ENCODE data around the gene SLC6A8. TPM values are rescaled to one million over a fixed set of nuclear protein-coding genes. Genes with fewer than 3 reads are reported as not detected.

SLC6A8 gene
- total and polyA plus RNA-seq, 11 donors, result 113 to 241 (median 179) TPM

DNA sequence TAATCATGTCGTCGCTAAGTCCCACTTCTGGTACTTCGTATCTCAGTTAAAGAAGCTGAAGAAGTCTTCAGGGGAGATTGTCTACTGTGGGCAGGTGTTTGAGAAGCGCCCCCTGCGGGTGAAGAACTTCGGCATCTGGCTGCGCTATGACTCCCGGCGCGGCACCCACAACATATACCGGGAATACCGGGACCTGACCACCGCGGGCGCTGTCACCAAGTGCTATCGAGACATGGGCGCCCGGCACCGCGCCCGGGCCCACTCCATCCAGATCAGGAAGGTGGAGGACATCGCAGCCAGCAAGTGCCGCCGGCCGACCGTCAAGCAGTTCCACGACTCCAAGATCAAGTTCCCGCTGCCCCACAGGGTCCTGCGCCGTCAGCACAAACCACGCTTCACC is 25.5 kb upstream of the SLC6A8 start:
- intact Hi-C loops (cut with DNase I), result loop anchor here (5.0 to 10.0 kb wide), 6 partner anchors 47 to 717 kb away; no protein-coding TSS in a partner anchor
- H3K9me3 ChIP-seq, result no peaks in the 10 kb centered on the region
- WGBS, 4 donors, result 3 to 29% (median 11%) methylated on average over 26 to 31 of the region's 31 CpGs
- peaks cover 0 to 40% (median 5%) of the 10 kb centered on the region in 9 donors for H3K27me3 ChIP-seq
- peak overlapping the region in 1 of 12 donors; percentile 12 for H3K4me3 ChIP-seq
- no peak overlapping the region for H3K27ac ChIP-seq
- H3K4me1 ChIP-seq, result no peaks in the 10 kb centered on the region
- ATAC-seq (no peak), DNase-seq (peak in 1 of 5 donors; percentile 69)
- H3K36me3 ChIP-seq, result no peaks in the 10 kb centered on the region
- TF ChIP-seq POLR2A (IDR thresholded peaks at IDR 0.05), result no peak
- TF ChIP-seq, protein P1, sequence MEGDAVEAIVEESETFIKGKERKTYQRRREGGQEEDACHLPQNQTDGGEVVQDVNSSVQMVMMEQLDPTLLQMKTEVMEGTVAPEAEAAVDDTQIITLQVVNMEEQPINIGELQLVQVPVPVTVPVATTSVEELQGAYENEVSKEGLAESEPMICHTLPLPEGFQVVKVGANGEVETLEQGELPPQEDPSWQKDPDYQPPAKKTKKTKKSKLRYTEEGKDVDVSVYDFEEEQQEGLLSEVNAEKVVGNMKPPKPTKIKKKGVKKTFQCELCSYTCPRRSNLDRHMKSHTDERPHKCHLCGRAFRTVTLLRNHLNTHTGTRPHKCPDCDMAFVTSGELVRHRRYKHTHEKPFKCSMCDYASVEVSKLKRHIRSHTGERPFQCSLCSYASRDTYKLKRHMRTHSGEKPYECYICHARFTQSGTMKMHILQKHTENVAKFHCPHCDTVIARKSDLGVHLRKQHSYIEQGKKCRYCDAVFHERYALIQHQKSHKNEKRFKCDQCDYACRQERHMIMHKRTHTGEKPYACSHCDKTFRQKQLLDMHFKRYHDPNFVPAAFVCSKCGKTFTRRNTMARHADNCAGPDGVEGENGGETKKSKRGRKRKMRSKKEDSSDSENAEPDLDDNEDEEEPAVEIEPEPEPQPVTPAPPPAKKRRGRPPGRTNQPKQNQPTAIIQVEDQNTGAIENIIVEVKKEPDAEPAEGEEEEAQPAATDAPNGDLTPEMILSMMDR (IDR thresholded peaks at IDR 0.05), result peak in 11 of 12 donors; percentile 22 to 49 (median 36)

DNA sequence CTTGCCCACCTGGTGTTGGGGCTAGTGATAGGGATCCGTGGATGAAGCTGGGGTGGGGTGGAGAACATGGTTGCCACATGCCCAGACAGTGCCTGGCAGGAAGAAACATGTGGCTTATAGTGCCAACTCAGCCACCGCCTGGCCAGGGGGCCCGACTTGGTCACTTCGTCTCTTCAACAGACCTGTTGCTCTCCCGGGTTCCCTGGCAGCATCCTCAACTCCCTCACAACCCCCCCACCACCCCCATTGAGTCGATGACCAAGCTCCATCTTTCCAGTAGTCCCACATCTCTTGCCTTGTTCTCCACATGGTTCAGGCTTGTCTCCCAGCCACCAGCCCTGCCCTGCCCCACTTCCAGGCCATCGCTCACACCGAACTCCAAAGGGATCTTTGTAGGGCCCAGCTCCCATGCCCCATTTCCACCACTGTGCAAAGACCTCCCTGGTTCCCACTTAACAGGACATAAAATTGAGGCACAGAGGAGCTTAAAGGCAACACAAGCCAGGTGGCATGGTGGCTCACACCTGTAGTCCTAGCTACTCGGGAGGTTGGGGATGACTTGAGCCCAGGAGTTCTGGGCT is 21.9 kb upstream of the SLC6A8 start:
- no peak overlapping the region for H3K4me3 ChIP-seq
- DNase-seq, result no peak
- H3K27ac ChIP-seq, result no peak overlapping the region
- no peaks in the 10 kb centered on the region for H3K36me3 ChIP-seq
- TF ChIP-seq, protein P1 (IDR thresholded peaks at IDR 0.05), result no peak
- TF ChIP-seq POLR2A (IDR thresholded peaks at IDR 0.05), result no peak
- H3K9me3 ChIP-seq, result no peaks in the 10 kb centered on the region
- intact Hi-C loops (cut with DNase I), result loop anchor here (2.0 to 10.0 kb wide), 13 partner anchors 34 to 724 kb away; no protein-coding TSS in a partner anchor
- H3K27me3 ChIP-seq, result peaks cover 0 to 30% (median 6%) of the 10 kb centered on the region in 9 donors
- ATAC-seq, result no peak
- 69 to 76% (median 74%) methylated on average over 9 of the region's 9 CpGs for WGBS, 4 donors
- H3K4me1 ChIP-seq, result no peaks in the 10 kb centered on the region

DNA sequence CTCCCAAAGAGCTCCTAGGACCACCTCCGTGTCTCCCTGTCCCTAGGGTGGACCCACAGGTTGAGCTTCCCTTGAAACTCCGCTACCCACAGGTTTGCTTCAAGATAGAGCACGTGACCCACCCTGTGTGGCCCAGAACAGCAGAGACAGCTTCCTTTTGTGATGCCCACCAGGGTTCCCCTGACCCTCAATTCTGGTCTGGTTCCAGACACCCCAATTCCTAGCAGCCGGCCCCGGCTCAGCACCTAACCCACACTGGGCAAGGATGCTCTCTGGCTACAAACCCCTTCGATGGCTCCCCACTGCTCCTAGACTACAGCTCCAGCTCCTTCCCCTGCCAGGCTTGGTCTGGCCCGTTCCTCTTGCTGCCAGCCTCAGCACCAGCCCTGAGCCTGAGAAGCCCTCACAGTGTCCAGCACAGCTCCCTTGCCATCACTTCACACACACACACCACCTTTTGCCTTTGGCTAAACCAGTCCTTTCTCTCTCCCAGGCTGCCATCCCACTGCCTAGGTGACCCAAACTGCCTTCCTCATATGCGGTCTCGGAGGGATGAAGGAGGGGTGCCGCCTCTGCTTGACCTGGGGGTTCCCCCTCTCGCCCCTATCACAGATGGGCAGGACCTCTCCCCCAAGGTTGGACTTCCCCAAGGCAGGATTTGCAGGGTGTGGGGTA is 20.3 kb upstream of the SLC6A8 start:
- Histone ChIP-seq H3K4me1 (no peaks in the 10 kb centered on the region), H3K27ac (no peak overlapping the region), H3K4me3 (no peak overlapping the region), H3K27me3 (peaks cover 0 to 20% (median 5%) of the 10 kb centered on the region in 9 donors), H3K9me3 (no peaks in the 10 kb centered on the region), H3K36me3 (no peaks in the 10 kb centered on the region)
- intact Hi-C loops (cut with DNase I), result loop anchor here (2.0 to 10.0 kb wide), 13 partner anchors 35 to 725 kb away; no protein-coding TSS in a partner anchor
- 61 to 71% (median 65%) methylated on average over 9 to 11 of the region's 11 CpGs for WGBS, 4 donors
- DNase-seq (no peak), ATAC-seq (peak in 1 of 4 donors; percentile 6)
- TF ChIP-seq, protein P1 (IDR thresholded peaks at IDR 0.05), result no peak
- no peak for TF ChIP-seq POLR2A (IDR thresholded peaks at IDR 0.05)

DNA sequence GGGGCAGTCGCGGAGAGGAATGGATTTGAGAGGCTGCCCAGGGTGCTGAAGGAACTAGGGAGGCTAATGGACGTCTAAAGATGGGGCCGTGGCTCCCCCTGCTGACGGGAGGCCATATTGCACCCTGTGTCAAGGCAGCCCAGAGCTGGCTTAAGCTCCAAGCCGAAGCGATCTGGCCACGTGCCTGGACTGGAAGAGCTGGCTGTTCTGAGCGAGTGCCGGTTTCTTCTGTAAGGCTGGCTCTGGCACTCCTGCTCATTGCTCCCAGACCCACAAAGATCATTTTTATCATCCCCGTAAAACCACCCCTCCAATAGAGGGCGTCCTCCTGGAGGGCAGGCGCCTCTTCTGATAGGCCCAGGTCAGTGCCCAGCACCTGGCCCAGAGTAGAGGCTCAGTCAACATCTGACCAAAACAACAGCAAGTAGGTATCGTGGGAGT is 19.8 kb upstream of the SLC6A8 start:
- WGBS, 4 donors, result 22 to 46% (median 29%) methylated on average over 12 to 14 of the region's 14 CpGs
- Histone ChIP-seq H3K9me3 (no peaks in the 10 kb centered on the region), H3K4me1 (no peaks in the 10 kb centered on the region), H3K4me3 (no peak overlapping the region), H3K27me3 (peaks cover 0 to 22% (median 3%) of the 10 kb centered on the region in 9 donors), H3K36me3 (no peaks in the 10 kb centered on the region), H3K27ac (peak overlapping the region in 1 of 12 donors; percentile 73)
- ATAC-seq (peak; percentile 74 to 92 (median 88)), DNase-seq (peak; percentile 76 to 91 (median 85))
- intact Hi-C loops (cut with DNase I), result loop anchor here (2.0 to 10.0 kb wide), 16 partner anchors 36 to 726 kb away; no protein-coding TSS in a partner anchor
- TF ChIP-seq, protein P1 (IDR thresholded peaks at IDR 0.05), result peak; percentile 51 to 76 (median 70)
- no peak for TF ChIP-seq POLR2A (IDR thresholded peaks at IDR 0.05)

Data from heart left ventricle (tissue), 16 donors.